HG02678 (cell line): Measurements from ENCODE around the gene ARRB2.
"Not testable (repeated sequence)": the region's sequence is repeated elsewhere in the genome, so short reads cannot be mapped to it uniquely, and the experiment has no call there.

Experiments used
- ATAC-seq: cut with Tn5 transposase; IDR thresholded peaks from one replicate; pipeline ENCODE4 v1.9.1; 2021; ENCODE audit warnings: mild to moderate bottlenecking, moderate library complexity; ENCODE audit not compliant: unreplicated experiment

The ARRB2 gene

DNA sequence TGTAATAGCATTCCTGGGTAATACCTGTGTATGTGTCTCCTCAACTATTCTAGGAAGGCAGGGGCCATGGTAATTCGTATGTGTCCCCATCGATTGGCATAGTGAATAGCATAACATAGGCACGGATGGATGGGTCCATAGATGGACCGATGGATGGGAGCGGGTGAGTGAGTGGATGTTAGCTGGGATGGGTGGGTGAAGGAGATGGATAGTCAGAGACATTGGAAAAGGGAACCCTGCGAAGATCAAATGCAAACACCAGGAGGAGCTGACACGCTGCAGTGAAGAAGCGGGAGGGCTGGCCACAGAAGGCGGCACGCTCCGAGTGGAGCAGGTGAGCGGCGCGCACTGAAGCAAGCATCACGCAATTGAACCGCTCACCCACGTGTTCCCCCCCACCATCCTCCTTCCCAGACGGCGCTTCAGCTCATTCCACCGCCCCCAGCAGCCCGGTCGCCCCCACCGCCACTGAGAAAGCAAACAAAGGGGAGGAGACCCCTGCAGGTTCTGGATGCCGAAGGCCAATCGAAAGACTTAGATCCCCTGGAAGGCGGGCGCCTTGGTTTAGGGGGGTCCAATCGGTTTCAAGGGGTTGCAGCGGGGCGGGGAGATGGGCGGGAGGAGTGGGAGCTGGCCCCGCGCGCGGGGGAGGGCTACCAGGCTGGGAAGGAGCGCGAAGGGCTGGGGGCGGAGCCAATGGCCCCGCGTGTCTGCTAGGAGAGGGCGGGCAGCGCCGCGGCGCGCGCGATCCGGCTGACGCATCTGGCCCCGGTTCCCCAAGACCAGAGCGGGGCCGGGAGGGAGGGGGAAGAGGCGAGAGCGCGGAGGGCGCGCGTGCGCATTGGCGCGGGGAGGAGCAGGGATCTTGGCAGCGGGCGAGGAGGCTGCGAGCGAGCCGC, at the start of gene ARRB2:
Gene ARRB2 (plus strand): TSS at position 839 of the 899 bp plus-strand sequence. CDS start 90 bp downstream, outside the sequence.
- ATAC-seq: peak; percentile 82

DNA sequence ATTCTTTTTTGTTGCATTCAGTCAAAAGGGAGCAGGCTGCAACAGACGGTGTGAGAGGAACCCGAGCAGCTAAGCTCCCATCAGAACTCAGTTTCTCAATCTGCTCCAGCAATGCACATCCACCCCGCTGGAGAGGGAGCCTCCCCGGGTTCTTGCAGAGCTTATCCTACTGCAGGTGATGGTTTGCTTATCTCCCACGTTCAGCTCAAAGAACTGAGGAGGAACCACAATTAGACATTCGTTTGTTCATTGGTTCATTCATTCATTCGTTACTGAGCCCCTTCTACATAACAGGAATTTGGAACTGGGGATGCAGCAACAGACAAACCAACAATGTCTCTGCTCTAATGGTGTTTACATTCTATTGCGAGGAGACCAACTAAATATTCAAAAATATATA, 46.7 kb upstream of the ARRB2 start:
- ATAC-seq: no peak

DNA sequence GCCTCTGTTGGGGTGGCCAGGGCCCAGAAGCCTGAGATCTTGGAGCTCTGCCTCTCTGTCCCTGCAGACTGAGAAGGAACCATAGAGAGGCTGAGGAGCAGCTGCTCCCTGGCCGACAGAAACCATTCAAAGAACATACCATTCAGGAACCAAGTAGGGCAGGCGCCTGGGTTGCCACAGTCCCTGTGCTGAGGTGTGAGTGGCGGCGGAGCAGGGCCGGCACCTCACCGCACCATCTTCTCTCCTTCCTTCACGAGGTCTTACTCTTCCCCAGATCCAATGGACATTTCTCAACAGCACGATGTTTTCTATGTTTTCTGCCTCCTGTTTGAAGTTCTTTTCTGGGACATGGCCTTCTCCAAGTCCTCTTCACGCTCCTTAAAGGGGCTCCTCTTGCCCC, 46.2 kb upstream of the ARRB2 start:
- no peak for ATAC-seq

DNA sequence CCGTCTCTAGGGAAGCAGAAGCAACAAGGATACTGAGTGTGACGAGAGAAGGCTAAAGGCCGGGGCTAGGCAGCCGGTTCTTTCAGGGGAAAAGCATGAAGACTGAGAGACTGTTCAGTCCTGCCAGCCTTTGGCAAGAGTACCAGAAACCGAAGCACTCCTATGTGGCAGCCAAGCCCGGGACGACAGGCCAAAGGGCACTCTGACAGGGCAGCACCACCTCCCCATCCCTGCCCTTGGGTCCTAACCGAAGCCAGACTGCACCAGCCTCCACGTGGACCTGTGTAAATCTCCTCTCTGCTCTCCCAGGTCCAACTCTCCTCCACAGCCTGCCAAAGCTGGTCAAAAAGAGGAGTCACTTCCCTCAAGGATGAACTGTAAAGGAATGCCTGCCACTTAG, 45.4 kb upstream of the ARRB2 start:
- no peak for ATAC-seq

DNA sequence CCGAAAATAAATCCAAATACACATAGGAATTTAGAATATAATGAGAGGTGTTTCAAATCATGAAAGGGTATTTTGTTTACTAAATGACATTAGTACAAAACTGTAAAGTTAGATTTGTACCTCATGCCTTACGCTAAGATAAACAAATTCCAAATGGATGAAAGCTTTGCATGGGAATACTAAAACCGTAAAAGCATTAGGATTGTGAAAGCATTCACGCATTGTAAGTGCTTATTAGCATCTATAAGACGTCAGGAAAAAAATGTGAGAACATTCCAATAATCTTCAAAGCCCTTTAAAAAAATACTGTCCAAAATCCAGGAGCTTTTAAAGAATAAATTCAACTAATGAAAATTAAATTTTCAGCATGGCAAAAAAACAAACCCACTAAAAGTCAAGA, 44.1 kb upstream of the ARRB2 start:
- no peak for ATAC-seq

DNA sequence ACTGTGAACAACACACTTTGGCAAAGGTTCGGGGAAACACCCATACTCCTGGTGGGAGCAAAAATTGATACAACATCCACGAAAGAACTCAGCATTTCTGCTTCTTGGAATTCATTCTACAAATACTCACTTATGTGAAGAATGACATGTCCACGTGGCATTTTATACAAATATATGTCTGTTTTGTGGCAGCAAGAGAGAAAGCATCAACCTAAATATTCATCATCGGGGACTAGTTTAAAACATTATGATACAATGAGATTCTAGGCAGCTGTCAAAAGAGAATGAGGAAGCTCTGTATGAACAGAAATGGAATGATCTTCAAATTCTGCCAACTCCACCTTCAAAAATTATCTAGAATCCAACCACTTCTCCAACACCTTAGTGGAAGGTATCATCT, 43.3 kb upstream of the ARRB2 start:
- ATAC-seq: no peak

DNA sequence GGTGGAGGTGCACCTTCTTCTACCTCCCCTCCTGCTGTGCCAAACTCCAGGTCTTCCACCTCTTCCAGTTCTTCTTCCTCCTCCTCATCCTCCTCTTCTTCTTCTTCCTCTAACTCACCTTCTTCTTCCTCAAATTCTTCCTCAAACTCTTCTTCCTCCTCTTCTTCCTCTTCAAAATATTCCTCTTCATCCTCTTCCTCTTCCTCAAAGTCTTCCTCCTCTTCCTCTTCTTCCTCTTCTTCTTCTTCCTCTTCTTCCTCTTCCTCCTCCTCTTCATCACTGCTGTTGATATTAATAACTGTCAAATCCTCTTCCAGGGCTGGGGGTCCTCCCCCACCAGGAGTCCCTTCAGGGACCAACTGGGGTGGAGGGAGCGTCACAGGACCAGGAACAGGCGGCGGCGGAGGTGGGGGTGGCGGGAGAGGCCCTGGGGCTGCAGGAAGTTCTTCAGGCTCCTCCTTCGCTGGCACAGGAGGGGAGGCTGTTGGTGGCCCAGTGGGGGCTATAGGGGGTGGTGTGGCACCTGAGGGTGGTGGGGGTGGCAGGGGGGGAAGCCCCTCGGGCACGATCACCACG, 38.3 kb upstream of the ARRB2 start:
- ATAC-seq: no peak

DNA sequence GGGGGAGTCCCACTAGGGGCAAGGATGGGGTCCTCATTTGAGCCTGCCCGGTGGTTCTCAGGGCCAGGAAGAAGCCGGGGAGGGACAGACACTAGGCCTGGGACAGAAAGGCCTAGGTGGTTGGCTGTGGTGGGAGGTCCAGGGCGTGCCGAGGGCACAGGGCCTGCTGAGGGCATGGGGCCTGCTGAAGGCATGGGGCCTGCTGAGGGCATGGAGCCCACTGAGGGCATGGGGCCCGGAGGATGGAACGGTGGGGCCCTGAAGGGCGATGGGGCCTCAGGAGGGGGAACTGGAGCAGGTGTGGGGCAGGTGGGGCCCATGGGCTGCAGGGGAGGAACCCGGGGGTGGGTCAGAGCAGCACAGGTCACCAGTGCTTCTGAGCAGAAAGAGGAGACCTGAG, 37.7 kb upstream of the ARRB2 start:
- ATAC-seq: no peak

DNA sequence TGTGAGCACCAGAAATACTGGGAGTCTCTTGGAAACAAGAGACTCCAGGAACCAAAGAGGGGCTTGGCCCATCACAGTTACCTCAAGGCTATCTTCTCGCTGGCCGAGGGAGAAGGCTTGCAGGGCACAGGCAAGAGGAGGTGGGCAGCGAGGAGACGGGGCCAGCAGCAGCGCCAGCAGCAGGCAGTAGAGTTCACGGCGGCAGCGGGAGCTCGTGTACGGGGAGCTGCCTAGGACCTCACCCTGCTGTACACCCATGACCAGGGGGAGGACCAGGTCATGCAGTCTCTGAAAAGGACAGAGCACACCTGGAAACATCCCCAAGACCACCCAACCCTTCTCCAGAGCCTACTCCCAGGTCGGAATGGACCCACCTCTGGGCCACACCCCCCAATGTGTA, 37.3 kb upstream of the ARRB2 start:
- no peak for ATAC-seq

DNA sequence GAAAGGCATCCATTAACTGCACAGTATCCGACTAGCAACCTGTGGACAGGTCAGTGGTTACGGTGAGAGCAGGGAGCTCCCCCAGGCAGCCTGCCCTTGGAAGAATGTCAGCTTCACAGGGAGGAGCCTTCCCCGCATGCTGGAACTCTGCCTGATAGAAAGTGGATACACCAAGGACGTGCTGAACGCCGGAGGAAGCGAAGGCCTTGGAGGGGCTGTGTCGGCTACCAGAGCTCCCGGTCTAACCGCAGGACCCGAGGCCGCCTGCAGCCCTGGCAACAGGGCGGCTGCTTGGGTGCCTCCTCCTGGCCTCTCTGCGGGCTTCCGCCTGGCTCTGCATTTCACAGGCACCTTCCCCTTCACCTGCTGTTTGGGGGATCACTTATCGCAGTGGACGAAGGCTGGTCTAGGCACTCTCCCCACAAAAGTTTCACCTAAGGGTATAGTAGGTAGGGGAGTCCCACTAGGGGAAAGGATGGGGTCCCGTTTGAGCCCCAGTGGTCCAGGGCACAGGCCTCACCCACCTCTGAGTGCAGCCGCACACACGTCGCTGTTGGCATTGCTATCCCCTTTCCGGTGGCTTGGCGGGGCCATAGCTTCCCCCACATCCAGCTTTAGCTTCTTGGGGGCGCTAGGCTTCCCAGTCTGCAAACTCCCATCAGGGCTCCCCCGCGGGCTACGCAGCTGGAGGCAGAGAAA, 36.3 kb upstream of the ARRB2 start:
- ATAC-seq: no peak

DNA sequence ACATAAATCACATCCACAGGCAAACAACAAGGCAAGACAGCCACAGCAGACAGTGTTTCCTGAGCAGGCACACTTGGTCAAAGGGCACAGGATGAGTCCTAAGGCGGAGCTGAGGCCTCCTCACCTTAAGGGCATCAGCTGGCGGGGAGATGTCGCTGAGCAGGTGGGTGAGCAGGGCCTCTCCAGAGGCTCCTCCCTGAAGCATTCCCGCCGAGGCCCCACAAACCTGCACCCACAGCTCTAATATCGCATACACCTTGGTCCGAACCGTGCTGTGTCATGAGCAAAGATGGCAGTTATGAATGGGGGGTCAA, 35.8 kb upstream of the ARRB2 start:
- no peak for ATAC-seq

DNA sequence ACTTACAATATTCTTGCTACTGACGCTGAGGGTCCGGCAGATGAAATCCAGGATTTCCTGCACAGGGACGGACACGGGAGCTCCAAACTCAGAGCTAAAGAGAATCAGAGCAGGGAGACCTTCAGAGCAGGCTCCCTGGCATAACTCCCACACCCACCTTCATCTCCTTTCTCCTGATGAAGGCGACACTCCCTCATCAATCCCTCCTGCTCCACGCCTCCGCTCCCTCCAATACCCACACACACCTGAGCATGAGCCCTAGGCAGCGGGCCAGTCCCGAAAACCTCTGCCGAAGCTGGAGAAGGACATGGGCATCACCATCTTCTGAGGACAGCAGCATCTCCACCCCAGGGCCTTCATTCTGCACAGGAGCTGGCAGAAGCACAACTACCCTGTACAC, 34.6 kb upstream of the ARRB2 start:
- no peak for ATAC-seq

DNA sequence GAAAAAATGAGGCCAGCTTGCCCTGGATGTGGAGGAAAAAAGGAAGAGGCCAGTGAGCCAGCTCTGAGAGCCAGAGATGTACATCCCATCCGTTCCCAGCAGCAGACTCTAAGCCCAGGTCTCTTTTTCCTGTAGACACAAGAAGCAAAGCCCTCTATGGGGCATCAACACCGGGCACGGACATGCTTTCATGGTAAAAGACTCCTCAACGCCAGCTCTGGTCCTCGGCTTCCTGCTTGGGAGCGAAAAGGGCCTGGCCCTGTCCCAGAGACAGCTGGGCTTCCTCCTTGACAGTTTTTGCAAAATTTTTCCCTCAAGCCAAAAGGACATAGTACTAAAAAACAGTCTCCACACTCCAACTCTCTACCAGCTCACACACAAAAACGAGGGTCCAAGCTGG, 33.6 kb upstream of the ARRB2 start:
- ATAC-seq: no peak

DNA sequence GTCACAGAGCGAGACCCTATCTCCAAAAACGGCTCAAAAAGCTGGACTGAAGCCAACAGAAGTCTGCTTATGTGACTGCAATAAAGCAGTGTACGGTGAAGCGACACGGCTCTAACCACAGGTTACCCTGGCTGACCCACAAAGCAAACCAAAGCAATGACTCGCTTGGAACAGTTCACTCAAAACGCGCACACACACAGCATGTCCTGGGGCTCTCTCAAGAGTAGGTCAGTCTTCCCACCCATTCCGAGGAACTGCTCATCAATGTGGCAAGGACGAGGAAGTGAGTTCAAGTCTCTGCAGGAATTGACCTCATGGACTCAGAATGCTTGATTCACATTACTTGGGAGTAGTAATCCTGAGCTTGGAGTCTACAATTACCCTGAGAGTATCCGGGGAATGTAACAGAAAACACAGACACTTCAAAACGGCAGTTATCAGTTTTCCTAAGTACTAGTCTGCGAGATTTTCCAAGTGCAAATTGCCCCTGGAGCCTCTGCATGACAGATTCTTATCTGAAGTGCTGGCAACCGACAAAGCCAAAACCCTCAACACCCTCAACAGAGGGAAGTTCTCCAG, 31.9 kb upstream of the ARRB2 start:
- ATAC-seq: no peak

DNA sequence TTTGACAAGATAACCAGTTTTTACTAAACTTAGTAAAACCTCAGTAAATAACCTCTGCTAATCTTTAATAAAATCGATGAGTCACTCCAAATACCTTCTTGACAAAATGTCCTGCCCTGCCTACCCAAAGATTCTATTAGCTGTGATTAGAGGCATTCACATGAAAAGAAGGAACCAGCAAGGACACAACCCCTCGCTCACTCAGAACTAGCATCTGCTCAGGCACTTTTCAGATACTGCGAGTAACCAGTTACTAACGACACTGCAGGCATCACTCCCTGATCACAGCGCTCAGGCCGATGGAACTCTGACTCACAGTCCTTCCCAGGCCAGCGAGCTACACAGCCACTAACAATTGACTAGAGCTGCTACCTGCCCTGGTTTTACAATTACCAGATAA, 30.8 kb upstream of the ARRB2 start:
- no peak for ATAC-seq

DNA sequence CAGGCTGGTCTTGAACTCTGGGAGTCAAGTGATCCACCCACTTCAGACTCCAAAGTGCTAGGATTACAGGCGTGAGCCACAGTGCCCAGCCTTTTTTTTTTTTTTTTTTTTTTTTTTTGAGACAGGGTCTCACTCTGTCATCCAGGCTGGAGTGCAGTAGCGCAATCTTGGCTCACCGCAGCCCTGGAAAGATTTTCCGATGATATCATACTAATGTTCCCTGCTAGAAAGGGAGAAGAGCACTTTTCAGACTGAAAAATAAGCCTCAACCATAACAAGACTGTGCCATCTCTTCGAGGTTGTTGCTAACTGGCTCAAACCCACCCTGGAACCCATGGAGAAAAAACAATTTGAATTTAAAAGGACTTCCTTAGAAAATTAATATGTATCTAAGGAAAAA, 26.7 kb upstream of the ARRB2 start:
- not testable (repeated sequence) for ATAC-seq

DNA sequence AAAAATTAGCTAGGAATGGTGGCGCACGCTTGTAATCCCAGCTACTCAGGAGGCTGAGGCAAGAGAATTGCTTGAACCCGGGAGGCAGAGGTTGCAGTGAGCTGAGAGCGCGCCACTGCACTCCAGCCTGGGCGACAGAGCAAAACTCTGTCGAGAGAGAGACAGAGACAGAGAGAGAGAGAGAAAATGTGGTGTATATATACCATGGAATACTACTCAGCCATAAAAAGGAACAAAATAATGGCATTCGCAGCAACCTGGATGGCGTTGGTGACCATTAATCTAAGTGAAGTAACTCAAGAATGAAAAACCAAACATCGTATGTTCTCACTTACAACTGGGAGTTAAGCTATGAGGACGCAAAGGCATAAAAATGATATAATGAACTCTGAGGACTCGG, 20.6 kb upstream of the ARRB2 start:
- ATAC-seq: not testable (repeated sequence)

DNA sequence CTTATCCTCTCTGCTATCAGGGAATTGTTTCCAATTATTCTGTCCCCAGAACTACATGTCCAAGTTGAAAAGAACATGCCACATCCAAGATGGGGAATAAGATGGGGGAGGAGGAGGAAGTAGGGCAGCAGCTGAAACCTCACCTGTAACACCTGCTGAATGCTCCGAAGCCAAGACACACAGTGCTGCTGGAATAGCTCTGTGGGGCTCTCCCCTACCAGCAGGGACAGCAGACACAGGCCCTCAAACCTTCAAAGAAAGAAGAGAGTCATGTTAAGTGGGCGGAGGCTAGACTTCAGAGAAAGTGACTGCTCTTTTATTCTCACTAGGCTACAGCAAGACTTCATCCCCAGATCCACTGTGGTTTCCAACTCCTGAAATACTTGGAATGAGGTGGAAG, 19.7 kb upstream of the ARRB2 start:
- no peak for ATAC-seq

DNA sequence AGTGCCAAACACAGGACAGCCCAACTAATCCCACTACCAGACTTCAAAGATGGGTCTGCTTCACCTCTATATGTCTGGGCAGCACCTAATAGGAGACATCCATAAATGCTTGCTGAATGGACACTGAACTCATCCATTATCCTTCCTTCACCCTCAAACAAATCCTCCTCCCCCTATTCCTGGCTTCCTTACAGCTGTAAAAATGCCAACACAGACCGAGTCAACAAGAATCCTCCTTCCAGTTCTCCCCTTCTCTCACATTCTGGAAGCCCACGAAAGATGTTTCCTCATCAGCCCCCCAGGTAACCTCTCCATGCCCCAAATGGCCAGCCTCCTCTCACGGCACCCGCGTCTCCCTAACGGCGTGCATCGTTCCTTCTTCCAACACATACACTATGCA, 18.7 kb upstream of the ARRB2 start:
- no peak for ATAC-seq

DNA sequence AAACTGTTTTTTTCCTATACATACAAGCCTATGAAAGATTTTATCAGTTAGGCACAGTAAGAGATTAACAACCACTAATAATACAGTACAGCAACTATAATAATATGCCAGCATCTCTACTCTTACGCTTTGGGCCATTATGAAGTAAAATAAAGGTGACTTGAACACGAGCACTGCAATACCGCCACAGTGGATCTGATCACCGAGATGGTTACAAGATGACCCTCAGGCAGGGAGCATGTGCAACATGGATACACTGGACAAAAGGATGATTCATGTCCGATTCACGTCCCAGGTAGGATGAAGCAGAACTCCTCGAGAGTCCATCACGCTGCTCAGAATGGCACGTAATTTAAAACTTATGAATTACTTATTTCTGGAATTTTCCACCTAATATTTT, 17.0 kb upstream of the ARRB2 start:
- ATAC-seq: no peak

DNA sequence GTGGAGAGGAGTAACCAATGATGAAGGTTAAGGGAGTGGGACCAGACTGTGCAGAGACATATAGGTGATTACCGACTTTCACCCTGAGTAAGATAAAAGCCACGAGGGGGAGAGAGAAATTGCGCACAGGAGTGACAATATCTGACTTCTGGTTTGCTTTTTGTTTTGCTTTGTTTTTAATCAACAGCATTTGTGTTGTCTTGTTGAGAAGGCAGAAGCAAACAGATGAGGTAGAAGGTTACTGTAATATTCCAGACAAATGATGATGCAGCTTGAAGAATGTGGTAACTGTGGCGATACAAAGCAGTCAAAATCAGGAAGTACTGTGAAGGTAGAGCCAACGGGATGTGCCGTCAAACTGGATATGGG, 14.0 kb upstream of the ARRB2 start:
- no peak for ATAC-seq
